Measurements from ENCODE around the gene DAP3. TPM values are rescaled to one million over a fixed set of nuclear protein-coding genes. Genes with fewer than 3 reads are reported as not detected.

Gene DAP3
- total and polyA plus RNA-seq, 2 donors (not counting 1 experiment from before 2014, with no cell fraction given): 84.7 to 107 TPM

GRCh38 chr1:155643230-155643629, 45.7 kb upstream of the DAP3 start:
- TF ChIP-seq EZH2 (IDR thresholded peaks at IDR 0.05; ENCODE audit: borderline replicate concordance, insufficient read depth, low read depth, low read length, poor library complexity, severe bottlenecking) (no peak), CTCF (IDR thresholded peaks at IDR 0.05) (no peak)
- WGBS (ENCODE audit: insufficient coverage): 92% methylated on average over 3 of the region's 3 CpGs
- ChIA-PET CTCF (no interaction called here), POLR2A (no interaction called here)
- Histone ChIP-seq H3K4me2 (replicated peaks; ENCODE audit: low read depth, low read length, poor library complexity, severe bottlenecking) (no peak overlapping the region), H3K27ac (ENCODE audit: low read length in 2 of 2) (no peak overlapping the region), H2AFZ (ENCODE audit: insufficient read depth, low read depth, low read length, poor library complexity, severe bottlenecking) (no peak overlapping the region), H3K27me3 (replicated peaks in 1 of 4; ENCODE audit: control extremely low read depth in 1 of 4, control insufficient read depth in 3 of 4, insufficient read depth in 4 of 4, low read length in 3 of 4) (no peaks in the 10 kb centered on the region), H3K4me1 (ENCODE audit: control insufficient read depth in 2 of 2, insufficient read depth in 2 of 2, low read length in 2 of 2) (no peaks in the 10 kb centered on the region), H4K20me1 (ENCODE audit: control insufficient read depth, insufficient read depth, low read length, poor library complexity, severe bottlenecking) (no peaks in the 10 kb centered on the region), H3K79me2 (ENCODE audit: control insufficient read depth, insufficient read depth, low read length) (no peaks in the 10 kb centered on the region), H3K36me3 (replicated peaks in 1 of 2; ENCODE audit: control extremely low read depth in 1 of 2, control insufficient read depth in 1 of 2, extremely low read depth in 1 of 2, insufficient read depth in 2 of 2, low read length in 1 of 2) (no peaks in the 10 kb centered on the region), H3K9me3 (ENCODE audit: control extremely low read depth in 1 of 3, control insufficient read depth in 2 of 3, insufficient read depth in 1 of 3, low read length in 2 of 3) (peaks cover 2 to 15% (median 8%) of the 10 kb centered on the region in 3 donors), H3K4me3 (ENCODE audit: control extremely low read depth in 1 of 5, extremely low read depth in 1 of 5, insufficient read depth in 1 of 5, low read depth in 2 of 5, low read length in 4 of 5) (no peak overlapping the region), H3K9ac (ENCODE audit: low read length) (no peak overlapping the region)
- no peaks in the 10 kb centered on the region for H3K4me1 Mint-ChIP-seq
- ATAC-seq (ENCODE audit: low read depth) (no peak), DNase-seq (no peak)
- H3K4me3 Mint-ChIP-seq: no peak overlapping the region
- H3K27me3 Mint-ChIP-seq: no peaks in the 10 kb centered on the region
- H3K9me3 Mint-ChIP-seq (ENCODE audit: insufficient read depth): peaks cover 8% of the 10 kb centered on the region
- no peak overlapping the region for H3K27ac Mint-ChIP-seq
- intact Hi-C loops (cut with micrococcal nuclease): no loop called here

DNA sequence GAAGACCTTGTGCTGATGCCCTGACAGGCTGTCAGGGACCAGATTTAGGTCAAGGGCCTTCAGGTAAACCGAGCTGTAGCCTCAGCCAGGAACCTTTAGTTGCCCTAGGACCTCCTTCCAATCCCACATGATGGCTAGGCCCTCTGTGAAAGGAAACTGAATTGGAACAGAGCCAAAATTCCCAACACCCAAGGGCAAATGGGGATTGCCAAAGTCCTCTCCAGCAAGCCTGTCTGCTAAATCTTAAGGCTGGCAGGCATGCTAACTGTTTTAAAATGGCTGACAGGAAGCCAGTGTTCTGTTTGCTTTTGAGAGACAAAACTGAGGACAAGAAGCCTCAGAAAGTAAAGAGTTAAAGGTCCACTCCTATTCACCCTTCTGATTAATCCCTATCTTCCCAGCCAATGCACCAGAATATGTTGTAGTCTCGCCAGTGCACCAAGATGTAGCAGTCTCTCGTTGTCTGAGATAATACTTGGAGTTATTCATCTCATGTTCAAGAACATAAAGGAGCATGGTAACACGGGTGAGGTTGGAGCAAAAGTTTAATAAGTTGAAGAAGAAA, 43.8 kb upstream of the DAP3 start:
- Histone ChIP-seq H3K36me3 (replicated peaks in 1 of 2; ENCODE audit: control extremely low read depth in 1 of 2, control insufficient read depth in 1 of 2, extremely low read depth in 1 of 2, insufficient read depth in 2 of 2, low read length in 1 of 2) (no peaks in the 10 kb centered on the region), H3K79me2 (ENCODE audit: control insufficient read depth, insufficient read depth, low read length) (no peaks in the 10 kb centered on the region), H3K9me3 (ENCODE audit: control extremely low read depth in 1 of 3, control insufficient read depth in 2 of 3, insufficient read depth in 1 of 3, low read length in 2 of 3) (peaks cover 2 to 17% (median 9%) of the 10 kb centered on the region in 3 donors), H3K4me1 (ENCODE audit: control insufficient read depth in 2 of 2, insufficient read depth in 2 of 2, low read length in 2 of 2) (no peaks in the 10 kb centered on the region), H4K20me1 (ENCODE audit: control insufficient read depth, insufficient read depth, low read length, poor library complexity, severe bottlenecking) (no peaks in the 10 kb centered on the region), H3K4me3 (ENCODE audit: control extremely low read depth in 1 of 5, extremely low read depth in 1 of 5, insufficient read depth in 1 of 5, low read depth in 2 of 5, low read length in 4 of 5) (no peak overlapping the region), H2AFZ (ENCODE audit: insufficient read depth, low read depth, low read length, poor library complexity, severe bottlenecking) (no peak overlapping the region), H3K27ac (ENCODE audit: low read length in 2 of 2) (no peak overlapping the region), H3K27me3 (replicated peaks in 1 of 4; ENCODE audit: control extremely low read depth in 1 of 4, control insufficient read depth in 3 of 4, insufficient read depth in 4 of 4, low read length in 3 of 4) (no peaks in the 10 kb centered on the region), H3K4me2 (replicated peaks; ENCODE audit: low read depth, low read length, poor library complexity, severe bottlenecking) (no peak overlapping the region), H3K9ac (ENCODE audit: low read length) (no peak overlapping the region)
- no peak for ATAC-seq (ENCODE audit: low read depth)
- DNase-seq: no peak
- ChIA-PET CTCF (no interaction called here), POLR2A (no interaction called here)
- no peaks in the 10 kb centered on the region for H3K27me3 Mint-ChIP-seq
- H3K4me3 Mint-ChIP-seq: no peak overlapping the region
- H3K27ac Mint-ChIP-seq: no peak overlapping the region
- peaks cover 4% of the 10 kb centered on the region for H3K4me1 Mint-ChIP-seq
- intact Hi-C loops (cut with micrococcal nuclease): no loop called here
- H3K9me3 Mint-ChIP-seq (ENCODE audit: insufficient read depth): peaks cover 9% of the 10 kb centered on the region
- TF ChIP-seq CTCF (IDR thresholded peaks at IDR 0.05) (no peak), EZH2 (IDR thresholded peaks at IDR 0.05; ENCODE audit: borderline replicate concordance, insufficient read depth, low read depth, low read length, poor library complexity, severe bottlenecking) (no peak)
- 96% methylated on average over 3 of the region's 4 CpGs for WGBS (ENCODE audit: insufficient coverage)
